ENCODE measurements around the gene DSG1. TPM values are rescaled to one million over a fixed set of nuclear protein-coding genes. Genes with fewer than 3 reads are reported as not detected.
A peak's percentile ranks its signal among the peaks of the same experiment; 100 is the strongest.

DSG1 gene
- total and polyA plus RNA-seq, 2 of the 13 experiments (the other 11 are each of a cell fraction or from before 2014, with no cell fraction given), result 0.04 TPM; not detected in 1

- TF ChIP-seq, protein P1, sequence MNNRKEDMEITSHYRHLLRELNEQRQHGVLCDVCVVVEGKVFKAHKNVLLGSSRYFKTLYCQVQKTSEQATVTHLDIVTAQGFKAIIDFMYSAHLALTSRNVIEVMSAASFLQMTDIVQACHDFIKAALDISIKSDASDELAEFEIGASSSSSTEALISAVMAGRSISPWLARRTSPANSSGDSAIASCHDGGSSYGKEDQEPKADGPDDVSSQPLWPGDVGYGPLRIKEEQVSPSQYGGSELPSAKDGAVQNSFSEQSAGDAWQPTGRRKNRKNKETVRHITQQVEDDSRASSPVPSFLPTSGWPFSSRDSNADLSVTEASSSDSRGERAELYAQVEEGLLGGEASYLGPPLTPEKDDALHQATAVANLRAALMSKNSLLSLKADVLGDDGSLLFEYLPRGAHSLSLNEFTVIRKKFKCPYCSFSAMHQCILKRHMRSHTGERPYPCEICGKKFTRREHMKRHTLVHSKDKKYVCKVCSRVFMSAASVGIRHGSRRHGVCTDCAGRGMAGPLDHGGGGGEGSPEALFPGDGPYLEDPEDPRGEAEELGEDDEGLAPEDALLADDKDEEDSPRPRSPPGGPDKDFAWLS (CRISPR knock-in tag; IDR thresholded peaks at IDR 0.05; ENCODE audit: borderline replicate concordance), result no peak
- TF ChIP-seq MZF1 (CRISPR knock-in tag; IDR thresholded peaks at IDR 0.05; ENCODE audit: borderline replicate concordance) (no peak), ETV6 (CRISPR knock-in tag; conservative IDR thresholded peaks at IDR 0.05) (no peak), ZNF12 (CRISPR knock-in tag; IDR thresholded peaks at IDR 0.05) (no peak), ZBTB25 (CRISPR knock-in tag; IDR thresholded peaks at IDR 0.05) (no peak), ZBTB1 (CRISPR knock-in tag; IDR thresholded peaks at IDR 0.05; ENCODE audit: borderline replicate concordance) (no peak), ZNF567 (CRISPR knock-in tag; IDR thresholded peaks at IDR 0.05; ENCODE audit: borderline replicate concordance) (no peak), THYN1 (CRISPR knock-in tag; IDR thresholded peaks at IDR 0.05; ENCODE audit: borderline replicate concordance, low read depth) (no peak), ZNF746 (CRISPR knock-in tag; IDR thresholded peaks at IDR 0.05) (no peak), WIZ (CRISPR knock-in tag; IDR thresholded peaks at IDR 0.05) (no peak), KAT2B (IDR thresholded peaks at IDR 0.05; ENCODE audit: borderline replicate concordance, low read depth, low read length) (no peak), BCL6 (CRISPR knock-in tag; IDR thresholded peaks at IDR 0.05) (peak; percentile 94), TAF15 (IDR thresholded peaks at IDR 0.05; ENCODE audit: low read depth, low read length, poor library complexity, severe bottlenecking) (no peak), GTF3A (CRISPR knock-in tag; conservative IDR thresholded peaks at IDR 0.05) (no peak)
- TF ChIP-seq, protein P2, sequence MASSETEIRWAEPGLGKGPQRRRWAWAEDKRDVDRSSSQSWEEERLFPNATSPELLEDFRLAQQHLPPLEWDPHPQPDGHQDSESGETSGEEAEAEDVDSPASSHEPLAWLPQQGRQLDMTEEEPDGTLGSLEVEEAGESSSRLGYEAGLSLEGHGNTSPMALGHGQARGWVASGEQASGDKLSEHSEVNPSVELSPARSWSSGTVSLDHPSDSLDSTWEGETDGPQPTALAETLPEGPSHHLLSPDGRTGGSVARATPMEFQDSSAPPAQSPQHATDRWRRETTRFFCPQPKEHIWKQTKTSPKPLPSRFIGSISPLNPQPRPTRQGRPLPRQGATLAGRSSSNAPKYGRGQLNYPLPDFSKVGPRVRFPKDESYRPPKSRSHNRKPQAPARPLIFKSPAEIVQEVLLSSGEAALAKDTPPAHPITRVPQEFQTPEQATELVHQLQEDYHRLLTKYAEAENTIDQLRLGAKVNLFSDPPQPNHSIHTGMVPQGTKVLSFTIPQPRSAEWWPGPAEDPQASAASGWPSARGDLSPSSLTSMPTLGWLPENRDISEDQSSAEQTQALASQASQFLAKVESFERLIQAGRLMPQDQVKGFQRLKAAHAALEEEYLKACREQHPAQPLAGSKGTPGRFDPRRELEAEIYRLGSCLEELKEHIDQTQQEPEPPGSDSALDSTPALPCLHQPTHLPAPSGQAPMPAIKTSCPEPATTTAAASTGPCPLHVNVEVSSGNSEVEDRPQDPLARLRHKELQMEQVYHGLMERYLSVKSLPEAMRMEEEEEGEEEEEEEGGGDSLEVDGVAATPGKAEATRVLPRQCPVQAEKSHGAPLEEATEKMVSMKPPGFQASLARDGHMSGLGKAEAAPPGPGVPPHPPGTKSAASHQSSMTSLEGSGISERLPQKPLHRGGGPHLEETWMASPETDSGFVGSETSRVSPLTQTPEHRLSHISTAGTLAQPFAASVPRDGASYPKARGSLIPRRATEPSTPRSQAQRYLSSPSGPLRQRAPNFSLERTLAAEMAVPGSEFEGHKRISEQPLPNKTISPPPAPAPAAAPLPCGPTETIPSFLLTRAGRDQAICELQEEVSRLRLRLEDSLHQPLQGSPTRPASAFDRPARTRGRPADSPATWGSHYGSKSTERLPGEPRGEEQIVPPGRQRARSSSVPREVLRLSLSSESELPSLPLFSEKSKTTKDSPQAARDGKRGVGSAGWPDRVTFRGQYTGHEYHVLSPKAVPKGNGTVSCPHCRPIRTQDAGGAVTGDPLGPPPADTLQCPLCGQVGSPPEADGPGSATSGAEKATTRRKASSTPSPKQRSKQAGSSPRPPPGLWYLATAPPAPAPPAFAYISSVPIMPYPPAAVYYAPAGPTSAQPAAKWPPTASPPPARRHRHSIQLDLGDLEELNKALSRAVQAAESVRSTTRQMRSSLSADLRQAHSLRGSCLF (CRISPR knock-in tag; IDR thresholded peaks at IDR 0.05; ENCODE audit: borderline replicate concordance), result no peak
- TF ChIP-seq, protein P3, sequence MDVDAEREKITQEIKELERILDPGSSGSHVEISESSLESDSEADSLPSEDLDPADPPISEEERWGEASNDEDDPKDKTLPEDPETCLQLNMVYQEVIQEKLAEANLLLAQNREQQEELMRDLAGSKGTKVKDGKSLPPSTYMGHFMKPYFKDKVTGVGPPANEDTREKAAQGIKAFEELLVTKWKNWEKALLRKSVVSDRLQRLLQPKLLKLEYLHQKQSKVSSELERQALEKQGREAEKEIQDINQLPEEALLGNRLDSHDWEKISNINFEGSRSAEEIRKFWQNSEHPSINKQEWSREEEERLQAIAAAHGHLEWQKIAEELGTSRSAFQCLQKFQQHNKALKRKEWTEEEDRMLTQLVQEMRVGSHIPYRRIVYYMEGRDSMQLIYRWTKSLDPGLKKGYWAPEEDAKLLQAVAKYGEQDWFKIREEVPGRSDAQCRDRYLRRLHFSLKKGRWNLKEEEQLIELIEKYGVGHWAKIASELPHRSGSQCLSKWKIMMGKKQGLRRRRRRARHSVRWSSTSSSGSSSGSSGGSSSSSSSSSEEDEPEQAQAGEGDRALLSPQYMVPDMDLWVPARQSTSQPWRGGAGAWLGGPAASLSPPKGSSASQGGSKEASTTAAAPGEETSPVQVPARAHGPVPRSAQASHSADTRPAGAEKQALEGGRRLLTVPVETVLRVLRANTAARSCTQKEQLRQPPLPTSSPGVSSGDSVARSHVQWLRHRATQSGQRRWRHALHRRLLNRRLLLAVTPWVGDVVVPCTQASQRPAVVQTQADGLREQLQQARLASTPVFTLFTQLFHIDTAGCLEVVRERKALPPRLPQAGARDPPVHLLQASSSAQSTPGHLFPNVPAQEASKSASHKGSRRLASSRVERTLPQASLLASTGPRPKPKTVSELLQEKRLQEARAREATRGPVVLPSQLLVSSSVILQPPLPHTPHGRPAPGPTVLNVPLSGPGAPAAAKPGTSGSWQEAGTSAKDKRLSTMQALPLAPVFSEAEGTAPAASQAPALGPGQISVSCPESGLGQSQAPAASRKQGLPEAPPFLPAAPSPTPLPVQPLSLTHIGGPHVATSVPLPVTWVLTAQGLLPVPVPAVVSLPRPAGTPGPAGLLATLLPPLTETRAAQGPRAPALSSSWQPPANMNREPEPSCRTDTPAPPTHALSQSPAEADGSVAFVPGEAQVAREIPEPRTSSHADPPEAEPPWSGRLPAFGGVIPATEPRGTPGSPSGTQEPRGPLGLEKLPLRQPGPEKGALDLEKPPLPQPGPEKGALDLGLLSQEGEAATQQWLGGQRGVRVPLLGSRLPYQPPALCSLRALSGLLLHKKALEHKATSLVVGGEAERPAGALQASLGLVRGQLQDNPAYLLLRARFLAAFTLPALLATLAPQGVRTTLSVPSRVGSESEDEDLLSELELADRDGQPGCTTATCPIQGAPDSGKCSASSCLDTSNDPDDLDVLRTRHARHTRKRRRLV (CRISPR knock-in tag; IDR thresholded peaks at IDR 0.05), result no peak
Measured at GRCh38 chr18:31396796-31397612, 79.0 kb downstream of the DSG1 start (continued).
